COR-L47 (cell line): ENCODE measurements around the gene LEF1.

Experiments used
- DNase-seq: peaks from one replicate; lab custom pipeline; 2025; lab: John Stamatoyannopoulos, UW

The LEF1 gene

DNA sequence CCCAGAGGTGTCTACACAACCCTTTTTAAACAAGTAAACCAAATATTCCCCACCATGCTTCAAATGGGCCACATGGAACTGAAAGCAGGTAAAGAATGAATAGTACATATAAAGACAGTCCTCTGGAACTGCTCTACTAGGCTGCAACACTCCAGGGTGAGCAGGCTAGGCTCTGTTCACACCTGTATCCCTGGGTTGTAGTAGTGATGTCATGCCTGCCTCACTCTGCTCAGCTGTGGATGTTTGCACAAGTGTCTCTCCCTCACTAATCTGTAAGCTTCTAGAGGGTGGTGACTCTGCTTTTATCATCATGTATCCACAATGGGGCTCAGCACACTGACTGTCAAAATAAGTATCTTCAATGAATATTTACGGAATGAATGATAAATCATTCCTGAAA lies 20.4 kb downstream of the LEF1 start:
- no peak for DNase-seq

- no peak for DNase-seq
These were observed 21.9 kb downstream of the LEF1 start for GRCh38 chr4:108146819-108147218.

- DNase-seq, result no peak
These were observed 22.4 kb downstream of the LEF1 start for GRCh38 chr4:108146336-108146735.

DNA sequence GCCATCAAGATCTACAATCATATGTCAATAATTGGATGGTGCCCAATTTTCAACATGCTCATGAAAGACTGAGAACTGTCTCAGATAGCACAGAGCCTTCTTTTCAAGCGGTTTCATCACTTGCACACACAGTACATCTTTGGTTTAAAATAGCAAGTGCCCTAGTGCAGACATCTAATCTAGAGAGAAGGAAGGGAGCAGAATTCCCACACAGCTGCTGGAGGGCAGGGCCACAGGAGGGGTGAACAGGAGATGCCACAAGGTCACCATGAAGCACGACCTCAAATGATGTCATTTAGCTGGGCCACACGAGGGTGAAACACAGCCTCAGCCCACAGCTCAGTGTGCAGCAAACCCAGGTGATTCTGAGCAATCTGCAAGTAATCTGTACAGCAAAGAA lies 24.3 kb downstream of the LEF1 start:
- no peak for DNase-seq

DNA sequence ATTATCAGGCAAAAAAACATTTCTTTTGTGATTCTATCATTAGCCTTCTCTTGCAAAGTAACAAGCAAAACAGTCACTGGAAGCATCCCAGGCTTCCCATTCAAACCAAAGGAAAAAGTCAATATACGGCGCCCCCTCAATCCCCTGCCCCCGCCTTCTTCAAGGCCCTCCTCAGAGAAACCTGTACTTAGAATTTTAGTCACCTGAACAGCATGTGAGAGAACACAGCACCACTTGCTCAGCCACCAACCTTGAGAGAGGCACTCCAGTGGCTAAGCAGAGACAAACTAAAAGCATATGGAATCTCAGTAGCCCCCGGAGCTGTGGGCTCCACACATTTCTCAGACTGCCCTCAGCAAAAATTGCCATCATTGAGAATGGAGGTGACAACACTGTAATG lies 25.2 kb downstream of the LEF1 start:
- DNase-seq, result no peak

DNA sequence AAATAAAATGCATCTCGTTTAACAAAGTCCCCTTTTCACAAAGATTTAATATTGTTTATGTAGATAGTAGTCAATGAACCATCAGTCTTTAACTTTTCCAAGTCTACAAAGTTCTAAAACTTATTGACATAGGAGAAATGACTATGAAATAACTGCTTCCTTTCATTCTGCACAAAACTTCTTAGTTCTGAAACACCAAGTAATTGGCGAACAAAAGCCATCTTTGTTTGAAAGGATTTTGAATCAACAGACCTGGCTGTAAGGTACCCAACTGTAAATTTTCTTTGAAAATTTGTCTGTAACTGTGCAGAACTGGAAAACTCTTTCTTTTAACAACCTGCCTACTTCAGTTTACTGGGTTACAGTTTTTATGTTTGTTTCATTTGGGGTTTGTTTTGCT lies 25.9 kb downstream of the LEF1 start:
- no peak for DNase-seq

GRCh38 chr4:108141213-108141950 lies 27.4 kb downstream of the LEF1 start:
- DNase-seq, result peak; percentile 84

DNA sequence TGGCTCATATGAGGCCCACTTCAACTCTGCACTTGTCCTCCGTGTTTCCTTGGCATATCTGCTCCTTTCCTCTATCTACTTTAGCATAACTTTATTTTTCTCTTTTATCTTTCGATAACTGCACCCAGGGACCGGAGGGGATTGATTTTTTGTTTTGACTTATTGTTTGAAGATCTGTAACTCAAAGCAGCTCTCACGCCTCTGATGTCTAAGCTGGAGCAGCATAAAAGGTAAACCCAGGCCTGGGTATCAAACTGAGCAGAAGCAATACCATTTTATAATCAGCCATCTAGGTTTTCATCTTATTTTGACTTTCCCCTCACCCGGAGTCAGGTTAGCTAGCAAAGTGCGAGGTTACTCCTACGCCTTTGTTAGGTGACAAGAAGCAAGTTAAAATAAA lies 28.4 kb downstream of the LEF1 start:
- no peak for DNase-seq

DNA sequence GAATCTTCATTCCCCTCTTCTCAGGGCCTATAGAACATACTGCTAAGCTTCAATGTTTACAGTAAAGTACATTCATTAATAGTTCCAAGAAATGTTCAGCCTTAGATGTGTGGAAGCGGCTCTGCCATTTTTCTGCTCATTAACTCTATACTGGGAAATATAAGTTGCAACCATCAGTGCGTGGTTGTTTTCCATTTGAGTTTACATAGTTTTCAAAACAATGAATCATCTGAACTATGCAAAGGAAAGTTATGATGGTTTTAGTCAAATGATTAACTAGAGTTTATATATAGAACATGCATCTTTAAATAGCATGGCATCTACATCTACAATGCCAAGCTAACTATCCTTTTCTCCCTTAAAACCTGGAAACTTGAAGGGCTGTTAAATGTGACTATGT lies 29.6 kb downstream of the LEF1 start:
- DNase-seq, result no peak

DNA sequence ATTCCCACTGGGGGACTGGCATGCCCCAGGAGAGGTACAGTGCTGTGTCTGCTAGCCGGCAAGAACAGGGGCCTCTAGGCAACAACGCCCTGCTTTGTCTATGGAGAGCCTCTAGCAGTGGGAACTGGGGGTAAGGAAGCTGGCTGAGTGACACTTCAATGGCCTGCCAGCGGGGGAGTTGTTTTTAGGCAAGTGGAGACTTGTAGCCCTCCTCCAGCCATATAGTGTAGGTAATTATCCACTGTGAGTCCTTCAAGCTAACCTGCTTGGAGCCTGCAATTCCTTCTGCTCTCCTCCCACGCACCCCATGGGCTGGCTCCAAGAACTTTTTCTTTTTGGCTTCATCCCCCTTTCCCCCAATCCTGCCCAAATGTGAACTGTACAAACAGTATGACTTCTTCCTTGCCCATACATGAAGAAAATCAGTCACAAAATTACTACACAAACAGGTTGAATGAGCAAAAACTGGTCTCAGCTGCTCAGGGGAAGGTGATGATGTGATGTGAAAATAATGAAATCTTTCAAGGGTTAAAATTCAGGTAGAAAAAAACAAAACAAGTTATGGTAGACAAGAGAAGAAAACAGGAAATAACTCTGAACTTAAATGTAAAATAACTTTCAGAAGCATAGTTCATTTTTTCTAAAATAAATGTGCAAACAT lies 33.1 kb downstream of the LEF1 start:
- peak; percentile 90 for DNase-seq

DNA sequence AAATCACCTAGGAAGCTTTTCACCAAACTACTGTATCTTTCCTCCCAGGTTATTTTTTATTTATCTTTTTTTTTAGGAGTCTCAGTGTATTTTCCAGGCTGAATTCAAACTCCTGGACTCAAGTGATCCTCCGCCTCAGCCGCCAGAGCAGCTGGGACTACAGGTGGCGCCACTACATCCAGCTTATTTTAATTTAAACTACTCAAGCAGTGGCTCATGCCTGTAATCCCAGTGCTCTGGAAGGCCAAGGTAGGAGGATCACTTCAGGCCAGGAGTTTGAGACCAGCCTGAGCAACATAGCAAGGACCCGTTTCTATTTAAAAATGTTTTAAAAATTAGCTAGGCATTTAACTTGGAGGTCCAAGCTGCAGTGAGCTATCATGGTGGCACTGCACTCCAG lies 37.8 kb downstream of the LEF1 start:
- no peak for DNase-seq

DNA sequence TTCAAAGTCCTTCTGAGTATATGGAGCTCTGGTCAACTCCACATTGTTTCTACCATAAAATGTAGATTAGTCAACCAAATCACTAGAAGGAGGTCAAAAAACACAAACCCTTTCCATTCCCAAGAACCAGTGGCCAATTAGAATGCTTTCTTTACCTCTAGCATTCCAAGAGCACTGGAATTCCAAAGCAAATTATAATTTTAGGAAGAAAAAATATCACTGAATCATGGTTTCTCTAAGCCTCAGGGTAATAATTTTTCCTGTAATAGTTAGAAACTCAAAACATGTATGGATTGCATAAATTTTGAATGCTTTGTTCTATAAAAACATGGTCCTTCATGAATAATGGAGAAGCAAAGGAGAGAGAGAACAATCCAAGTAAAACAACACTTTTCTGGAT lies 39.5 kb downstream of the LEF1 start:
- no peak for DNase-seq

DNA sequence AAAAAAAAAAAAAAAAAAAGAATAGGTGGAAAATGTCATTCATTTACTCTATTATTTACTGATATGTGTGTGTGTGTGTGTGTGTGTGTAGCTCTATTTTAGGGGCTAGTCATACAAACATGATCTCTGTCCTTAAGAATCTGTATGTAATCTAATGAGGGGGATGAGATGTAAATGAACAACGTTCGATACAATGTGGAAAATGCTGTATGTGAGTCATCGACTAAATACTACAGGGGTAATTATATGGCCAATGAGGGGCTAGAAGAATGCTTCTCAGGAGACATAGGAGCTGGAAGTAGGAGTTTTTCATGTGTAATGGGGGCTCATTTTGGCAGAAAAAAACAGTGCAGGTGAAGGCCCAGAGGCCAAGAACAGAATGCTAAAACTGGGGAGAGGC lies 41.9 kb downstream of the LEF1 start:
- no peak for DNase-seq

DNA sequence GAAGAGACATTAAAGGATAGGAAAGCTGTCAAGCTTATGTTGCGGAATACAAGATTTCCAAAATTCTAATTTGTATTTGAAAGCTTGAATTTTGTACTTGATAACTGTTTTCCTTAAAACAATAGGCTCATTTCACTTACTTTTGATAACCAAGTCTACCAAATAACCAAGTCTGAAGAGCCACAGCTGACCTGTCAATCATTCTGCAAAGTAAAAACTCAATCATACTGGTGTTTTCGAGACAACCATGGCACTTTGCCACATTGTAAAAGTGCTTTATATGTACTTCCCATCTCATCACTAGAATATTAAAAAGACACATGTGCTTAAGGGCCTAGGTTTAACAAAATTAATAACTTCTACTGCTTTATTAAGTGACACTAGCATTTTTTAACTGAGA lies 47.9 kb downstream of the LEF1 start:
- no peak for DNase-seq

- no peak for DNase-seq
These were observed 49.4 kb downstream of the LEF1 start for GRCh38 chr4:108119199-108119800.

GRCh38 chr4:108118505-108118904 lies 50.2 kb downstream of the LEF1 start:
- DNase-seq, result peak; percentile 65

DNA sequence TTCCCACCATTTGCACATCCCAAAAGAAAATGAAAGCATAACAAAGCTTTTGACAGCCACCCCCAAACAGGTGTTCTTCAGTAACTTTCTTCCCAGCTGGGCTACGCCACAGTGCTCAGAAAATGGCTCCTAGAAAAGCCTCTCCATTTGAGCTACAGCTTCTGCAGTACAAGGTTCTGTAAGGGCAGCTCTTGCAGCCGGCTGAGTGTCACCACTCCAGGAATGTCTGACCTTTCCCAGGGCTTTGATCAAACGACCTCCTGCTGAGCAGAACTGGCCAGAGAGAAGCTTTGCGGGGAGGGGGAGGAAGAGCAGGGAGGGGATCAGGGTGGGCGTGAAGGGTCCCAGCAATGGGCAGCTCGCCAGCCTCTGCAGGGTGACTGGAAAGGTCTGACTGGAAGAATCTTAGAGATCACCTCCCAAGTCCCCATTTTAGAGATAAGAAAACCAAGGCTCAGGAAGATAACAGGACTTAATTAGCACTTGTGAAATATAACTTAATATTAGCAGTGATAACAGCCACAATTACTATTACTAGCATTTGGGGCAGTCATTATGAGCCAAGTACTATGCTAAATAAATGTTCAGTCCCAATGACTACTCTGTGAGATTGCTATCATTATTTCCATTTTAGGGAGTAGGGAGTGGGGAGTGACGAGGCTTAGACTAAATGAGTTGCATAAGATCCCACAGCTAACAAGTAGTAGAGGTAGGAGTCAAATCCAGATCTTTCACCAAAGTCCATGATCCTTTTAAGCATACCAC lies 51.1 kb downstream of the LEF1 start:
- no peak for DNase-seq

GRCh38 chr4:108116423-108117168 lies 52.1 kb downstream of the LEF1 start:
- no peak for DNase-seq

DNA sequence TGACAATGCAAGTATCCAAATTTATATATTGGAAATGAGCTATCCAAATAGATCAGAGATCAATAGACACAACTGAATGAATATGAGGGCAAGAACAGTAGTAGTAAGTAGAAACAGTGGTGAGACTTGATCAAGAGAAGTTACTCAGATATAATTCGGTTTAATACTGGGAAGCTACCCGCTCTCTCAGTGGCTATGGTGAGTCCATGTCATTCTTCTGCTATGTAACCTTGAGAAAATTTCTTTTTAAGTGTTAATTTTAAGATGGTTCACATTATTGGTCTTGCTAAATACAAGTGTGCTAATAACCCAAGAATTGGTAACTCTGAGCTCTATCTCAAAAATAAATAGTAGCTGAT lies 53.6 kb downstream of the LEF1 start:
- no peak for DNase-seq

GRCh38 chr4:108114503-108114902 lies 54.2 kb downstream of the LEF1 start:
- DNase-seq, result no peak

DNA sequence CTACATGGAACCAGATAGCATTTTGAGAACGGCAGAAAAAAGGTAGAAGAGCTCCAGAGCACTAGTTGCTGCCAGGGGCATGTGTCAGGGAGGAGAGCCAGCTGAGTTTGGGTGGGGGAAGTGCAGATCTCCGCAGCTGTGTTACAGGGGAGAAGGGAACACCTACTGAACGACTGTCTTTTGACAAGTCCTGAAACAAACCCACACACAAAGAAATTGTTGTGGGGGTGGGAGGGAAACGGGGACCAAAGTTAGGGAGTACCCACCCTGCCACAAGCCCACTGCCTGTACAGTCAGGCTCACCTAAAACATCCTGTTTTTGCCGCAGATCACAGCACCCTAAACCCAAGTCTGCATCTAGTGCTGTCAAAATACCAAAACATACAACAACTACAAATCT lies 55.5 kb downstream of the LEF1 start:
- no peak for DNase-seq

DNA sequence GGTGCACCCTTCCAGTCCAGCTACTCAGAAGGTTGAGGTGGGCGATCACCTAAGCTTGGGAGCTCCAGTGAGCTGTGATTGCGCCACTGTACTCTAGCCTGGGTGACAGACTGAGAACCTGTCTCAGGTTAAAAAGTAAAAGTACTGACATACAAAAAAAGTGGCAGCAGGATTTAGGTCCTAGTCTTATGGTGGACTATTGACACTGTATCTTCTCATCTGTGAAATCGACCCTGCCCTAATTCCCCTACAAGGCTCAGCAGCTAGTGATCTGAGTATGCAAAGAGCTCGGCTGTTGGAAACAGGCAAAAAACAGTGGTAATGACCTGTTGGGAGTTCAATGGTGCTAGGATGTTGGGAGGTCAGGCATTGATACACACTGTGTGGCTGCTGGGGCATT lies 57.0 kb downstream of the LEF1 start:
- no peak for DNase-seq
